ENCODE data around the gene SEPTIN8.

DNA sequence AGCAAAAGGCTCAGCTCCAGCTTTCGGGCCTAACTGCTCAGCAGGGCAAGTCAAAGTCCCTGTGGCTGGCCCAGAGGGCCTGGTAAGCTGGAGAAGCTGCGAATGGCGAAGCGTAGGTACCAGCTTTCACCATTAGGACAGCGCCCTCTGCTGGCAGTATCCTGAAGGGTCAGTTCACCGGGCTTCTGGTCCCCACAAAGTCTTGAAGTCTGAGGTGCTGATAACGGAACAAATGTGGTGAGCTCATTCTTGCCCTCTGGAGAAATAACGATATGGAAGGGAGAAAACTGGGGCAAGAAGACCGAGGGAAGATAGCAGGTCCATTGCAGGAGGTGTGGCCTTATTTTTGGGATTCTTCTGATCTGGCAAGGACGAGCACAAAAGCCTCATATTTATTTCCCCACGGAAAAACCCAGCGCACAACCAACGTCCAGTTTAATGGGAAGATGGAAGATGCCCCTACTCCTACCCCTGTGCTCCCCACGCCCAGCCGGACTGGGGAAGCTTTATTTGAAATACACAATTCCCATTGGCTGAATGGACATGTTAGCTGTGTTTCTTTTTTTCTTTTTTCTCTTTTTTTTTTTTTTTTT, 43.2 kb upstream of the SEPTIN8 start:
- TF ChIP-seq, protein P1, sequence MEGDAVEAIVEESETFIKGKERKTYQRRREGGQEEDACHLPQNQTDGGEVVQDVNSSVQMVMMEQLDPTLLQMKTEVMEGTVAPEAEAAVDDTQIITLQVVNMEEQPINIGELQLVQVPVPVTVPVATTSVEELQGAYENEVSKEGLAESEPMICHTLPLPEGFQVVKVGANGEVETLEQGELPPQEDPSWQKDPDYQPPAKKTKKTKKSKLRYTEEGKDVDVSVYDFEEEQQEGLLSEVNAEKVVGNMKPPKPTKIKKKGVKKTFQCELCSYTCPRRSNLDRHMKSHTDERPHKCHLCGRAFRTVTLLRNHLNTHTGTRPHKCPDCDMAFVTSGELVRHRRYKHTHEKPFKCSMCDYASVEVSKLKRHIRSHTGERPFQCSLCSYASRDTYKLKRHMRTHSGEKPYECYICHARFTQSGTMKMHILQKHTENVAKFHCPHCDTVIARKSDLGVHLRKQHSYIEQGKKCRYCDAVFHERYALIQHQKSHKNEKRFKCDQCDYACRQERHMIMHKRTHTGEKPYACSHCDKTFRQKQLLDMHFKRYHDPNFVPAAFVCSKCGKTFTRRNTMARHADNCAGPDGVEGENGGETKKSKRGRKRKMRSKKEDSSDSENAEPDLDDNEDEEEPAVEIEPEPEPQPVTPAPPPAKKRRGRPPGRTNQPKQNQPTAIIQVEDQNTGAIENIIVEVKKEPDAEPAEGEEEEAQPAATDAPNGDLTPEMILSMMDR (IDR thresholded peaks at IDR 0.05; ENCODE audit: insufficient read depth, low read length, poor library complexity, severe bottlenecking) = peak; percentile 78
- TF ChIP-seq EZH2phosphoT487 (conservative IDR thresholded peaks at IDR 0.05; ENCODE audit: low read length) = no peak
